ENCODE results near the gene PRELID1. TPM values are rescaled to one million over a fixed set of nuclear protein-coding genes. Genes with fewer than 3 reads are reported as not detected.
"Not testable (repeated sequence)": the region's sequence is repeated elsewhere in the genome, so short reads cannot be mapped to it uniquely, and the experiment has no call there.

PRELID1 gene
- total RNA-seq, 1 experiment from 2014 or later = 249 TPM

DNA sequence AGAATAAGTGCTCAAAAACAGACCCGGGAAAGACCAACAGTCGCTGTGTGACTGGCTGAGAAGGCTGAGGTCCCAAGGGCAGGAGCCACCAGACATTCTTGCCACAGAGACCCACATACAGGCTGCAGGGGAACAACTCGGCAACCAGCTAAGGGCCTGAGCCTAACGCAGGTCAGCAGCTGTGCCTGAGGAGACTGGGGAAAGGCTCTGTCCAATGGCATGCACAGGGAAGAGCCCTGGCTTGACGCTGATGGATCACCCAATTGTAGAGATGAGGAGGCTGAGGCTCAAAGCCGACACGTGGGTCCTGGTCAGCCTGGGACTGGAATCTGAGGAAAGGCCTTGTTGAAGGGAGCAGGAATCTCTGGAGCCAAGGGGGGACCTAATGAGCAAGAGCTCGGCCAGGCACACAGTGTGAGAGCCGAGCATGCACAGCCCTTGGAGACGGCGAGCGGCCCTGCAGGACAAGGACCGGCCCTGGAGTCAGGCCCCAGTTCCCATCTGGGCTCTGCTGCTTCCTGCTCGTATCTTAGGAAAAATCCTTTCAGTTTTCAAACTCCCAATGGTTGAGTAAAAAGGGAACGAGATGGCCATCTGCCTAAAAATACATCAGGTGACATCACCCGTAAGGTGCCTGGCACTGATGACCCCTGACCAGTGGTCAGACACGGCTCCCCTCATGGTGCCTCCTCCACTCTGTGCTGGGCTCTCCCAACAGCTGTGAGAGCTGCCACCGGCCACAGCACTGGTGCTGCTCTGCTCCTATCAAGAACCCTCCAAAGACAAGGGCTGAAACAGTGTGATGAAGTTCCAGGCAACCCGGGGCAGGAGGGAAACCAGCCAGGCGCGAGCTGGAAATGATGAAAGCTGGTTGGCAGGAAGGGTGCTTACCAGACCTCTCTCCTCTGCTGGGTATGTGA lies 31.4 kb downstream of the PRELID1 start:
- no peak for DNase-seq (ENCODE audit: low read depth)

DNA sequence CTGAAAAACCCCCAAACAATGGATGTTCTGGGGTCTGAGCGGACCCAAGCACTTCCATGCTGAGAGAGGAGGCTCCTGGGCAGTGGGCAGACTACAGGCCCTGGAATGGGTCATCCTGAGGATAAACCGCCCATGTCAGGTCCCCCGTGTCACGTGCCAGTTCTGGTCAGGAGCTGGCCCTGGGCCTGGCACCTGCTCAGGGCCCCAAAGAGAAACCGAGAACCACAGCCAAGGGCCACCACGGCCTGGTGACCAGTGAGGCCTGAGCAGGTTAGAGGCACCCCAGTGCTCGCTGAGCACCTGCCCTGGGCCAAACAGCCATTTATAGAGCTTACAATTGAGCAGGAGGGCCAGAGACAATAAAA lies 32.1 kb downstream of the PRELID1 start:
- DNase-seq (ENCODE audit: low read depth) = no peak

DNA sequence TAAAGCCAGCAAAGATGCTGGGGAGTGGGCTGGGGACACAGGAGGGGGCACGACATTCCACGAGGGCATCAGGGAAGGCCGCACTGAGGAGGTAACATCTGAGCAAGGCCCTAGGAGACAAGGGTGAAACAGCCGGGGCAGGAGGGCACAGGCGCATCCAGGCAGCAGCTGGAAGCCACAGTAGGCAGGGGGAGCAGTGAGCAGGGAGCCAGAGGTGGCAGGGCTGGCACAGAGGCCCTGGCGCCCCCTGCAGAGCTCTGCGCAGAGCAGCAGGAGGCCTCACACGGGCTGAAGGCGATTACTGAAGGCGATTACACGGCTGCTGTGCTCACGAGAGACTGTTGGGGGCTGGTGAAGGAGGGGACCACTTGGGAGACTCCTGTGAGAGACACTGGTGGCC lies 32.5 kb downstream of the PRELID1 start:
- DNase-seq (ENCODE audit: low read depth) = peak; percentile 22

DNA sequence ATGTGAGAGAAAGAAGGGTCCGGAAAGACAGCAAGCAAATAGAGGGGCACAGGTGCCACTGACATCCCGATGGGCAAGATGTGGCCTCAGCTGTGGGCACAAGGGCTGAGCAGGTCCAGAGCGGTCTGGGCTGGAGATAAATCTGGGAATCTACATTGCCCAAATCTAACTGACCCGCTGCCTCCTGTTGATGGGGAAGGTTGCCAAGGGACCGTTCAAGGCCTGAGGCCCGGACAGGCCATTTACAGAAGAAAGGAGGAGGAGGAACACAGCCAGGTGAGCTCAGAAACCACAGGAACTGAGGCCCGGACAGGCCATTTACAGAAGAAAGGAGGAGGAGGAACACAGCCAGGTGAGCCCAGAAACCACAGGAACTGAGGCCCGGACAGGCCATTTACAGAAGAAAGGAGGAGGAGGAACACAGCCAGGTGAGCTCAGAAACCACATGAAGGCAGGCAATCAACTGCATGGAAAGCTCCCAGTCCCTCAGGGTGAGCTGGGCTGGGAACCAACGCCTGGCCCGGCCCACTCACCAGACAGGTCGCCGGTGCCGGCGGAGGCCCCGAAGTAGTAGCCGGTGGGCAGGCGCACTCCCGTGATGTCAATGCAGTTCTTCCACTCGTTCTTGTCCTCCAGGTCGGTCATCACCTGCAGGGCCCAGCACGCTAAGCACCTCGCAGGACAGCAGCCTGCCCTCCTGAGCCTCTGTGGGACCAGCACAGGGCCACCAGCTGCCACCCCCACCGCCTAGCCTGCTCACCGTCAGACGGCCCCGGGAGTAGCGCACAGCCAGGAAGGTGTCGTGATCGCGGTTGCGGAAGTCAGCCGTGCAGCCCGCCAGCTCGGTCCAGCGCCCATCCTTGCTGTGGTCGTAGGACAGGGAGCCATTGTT lies 33.2 kb downstream of the PRELID1 start:
- DNase-seq (ENCODE audit: low read depth) = no peak

DNA sequence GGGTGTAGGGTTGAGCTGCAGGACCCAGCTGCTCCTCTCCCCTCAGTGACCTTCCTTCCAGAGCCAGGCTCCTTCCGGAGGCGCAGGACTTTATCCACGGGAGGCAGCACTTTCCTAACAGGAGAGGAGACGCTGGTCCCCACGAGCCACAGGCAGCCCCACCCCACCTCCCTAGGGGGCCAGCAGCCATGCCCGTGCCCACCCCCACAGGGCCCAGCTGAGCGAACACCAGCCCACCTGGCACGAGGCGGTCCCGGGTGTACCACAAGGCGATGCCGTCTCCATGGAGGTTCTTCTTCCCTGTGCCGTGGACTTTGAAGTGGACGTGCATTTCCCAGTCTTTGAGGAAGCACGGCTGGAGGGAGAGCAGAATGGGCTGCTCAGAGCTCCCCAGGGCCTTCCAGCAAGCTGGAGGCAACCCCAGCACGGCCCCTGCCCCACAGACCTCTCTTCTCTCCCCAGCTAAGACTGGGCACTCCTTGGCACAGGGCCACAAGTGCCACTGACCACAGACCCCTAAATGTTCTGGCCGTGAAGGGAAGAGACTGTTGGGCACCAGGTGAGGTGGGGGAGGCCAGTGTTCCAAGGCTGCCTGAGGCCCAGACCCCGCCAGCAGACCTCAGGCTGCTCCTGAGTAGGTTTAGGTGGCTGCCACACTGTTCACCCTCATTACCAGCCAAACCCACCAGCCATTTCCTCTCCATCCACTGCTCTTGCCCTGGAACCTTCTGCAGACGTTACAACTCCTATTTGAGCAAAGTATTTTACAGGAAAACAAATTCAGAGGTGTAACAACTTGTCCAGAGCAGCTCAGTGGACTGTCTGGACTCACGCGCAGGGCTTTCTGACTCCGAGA lies 34.9 kb downstream of the PRELID1 start:
- no peak for DNase-seq (ENCODE audit: low read depth)

DNA sequence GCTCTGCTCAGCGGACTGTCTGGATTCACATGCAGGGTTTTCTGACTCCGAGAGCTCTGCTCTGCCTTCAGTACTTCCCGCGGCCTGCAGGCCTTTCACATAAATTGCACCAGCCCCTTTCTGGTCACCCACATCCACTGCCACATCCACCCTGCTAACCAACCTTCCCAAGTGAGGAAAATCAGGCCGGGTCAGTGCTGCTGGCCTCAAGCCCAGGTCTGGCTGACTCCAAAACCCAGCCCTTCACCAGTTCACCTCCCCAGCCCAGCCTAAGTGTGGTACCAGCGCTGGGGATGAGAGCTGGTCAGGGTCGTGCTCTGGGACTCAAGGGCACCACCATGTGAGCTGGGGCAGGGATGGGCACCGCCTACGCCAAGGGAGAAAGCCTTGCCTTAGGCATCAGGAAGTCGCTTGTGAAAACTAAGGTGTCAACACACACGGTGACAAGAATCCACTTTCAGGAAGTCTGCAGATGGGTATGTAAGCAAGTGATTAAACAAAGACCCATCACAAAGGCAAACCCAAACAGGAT lies 35.6 kb downstream of the PRELID1 start:
- DNase-seq (ENCODE audit: low read depth) = no peak

DNA sequence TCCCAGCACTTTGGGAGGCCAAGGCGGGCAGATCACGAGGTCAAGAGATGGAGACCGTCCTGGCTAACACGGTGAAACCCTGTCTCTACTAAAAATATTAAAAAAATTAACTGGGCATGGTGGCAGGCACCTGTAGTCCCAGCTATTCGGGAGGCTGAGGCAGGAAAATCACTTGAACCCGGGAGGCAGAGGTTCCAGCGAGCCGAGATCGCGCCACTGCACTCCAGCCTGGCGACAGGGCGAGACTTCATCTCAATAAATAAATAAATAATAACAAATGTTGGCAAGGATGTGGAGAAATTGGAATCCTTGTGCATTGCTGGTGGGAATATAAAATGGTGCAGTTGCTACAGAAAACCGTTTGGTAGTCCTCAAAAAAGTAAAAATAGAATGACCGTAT lies 39.4 kb downstream of the PRELID1 start:
- not testable (repeated sequence) for DNase-seq (ENCODE audit: low read depth)

DNA sequence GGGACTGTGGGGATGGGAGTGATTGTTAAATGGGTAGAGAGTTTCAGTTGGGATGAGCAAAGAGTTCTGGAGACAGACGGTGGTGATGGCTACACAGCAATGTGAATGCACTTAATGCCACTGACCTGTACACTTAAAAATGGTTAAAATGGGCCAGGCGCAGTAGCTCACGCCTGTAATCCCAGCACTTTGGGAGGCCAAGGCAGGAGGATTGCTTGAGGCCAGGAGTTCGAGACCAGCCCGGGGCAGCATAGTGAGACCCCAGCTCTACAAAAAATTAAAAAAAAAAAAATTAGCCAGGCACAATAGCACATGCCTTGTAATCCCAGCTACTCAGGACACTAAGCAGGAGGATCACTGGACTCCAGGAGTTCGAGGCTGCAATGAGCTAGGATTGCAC lies 40.2 kb downstream of the PRELID1 start:
- DNase-seq (ENCODE audit: low read depth) = no peak

DNA sequence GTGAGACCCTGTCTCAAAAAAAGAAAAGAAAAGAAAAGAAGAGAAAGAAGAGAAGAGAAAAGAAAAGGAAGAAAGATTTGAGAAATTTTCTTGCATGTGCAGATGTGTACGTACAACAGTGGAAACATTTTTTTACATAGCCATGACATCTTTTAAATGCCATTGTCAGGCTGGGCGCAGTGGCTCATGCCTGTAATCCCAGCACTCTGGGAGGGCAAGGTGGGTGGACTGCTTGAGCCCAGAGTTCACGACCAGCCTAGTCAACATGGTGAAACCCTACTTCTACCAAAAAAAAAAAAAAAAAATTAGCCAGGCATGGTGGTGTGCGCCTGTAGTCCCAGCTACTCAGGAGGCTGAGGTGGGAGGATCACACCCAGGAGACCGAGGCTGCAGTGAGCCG lies 41.3 kb downstream of the PRELID1 start:
- no peak for DNase-seq (ENCODE audit: low read depth)

DNA sequence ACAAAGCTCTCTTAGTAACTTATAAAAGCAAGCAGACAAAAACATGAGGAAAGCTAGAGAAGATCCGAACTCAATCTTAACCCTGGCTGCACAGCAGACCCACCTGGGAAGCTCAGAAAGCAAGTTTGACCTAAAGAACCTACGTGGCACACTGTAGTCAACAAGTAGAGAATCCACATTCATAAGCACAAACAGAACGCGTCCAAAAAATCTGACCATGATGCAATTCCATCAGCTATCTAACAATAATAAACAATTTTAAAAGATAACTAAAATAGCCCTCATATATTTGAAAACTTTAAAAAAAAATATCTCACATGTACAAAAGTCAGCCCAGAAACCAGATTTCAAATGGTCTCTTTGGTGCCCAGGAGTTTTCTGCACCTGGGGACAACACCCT lies 43.2 kb downstream of the PRELID1 start:
- no peak for DNase-seq (ENCODE audit: low read depth)

DNA sequence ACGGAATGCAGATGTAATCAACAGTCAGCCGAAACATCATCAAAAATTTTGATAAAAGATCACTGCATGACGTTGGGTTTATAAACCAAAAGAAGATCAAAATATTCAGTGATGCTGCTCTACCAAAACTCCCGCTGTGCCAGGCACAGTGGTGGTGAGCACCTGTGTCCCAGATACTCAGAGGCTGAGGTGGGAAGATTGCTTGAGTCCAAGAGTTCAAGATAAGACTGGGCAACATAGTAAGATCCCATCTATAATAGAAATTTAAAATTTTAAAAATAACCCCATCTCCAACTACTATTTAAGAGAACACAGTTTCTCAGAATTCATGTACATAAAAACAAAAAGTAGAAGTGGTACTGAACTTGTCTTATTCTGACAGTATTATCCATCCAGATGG lies 44.1 kb downstream of the PRELID1 start:
- DNase-seq (ENCODE audit: low read depth) = no peak

DNA sequence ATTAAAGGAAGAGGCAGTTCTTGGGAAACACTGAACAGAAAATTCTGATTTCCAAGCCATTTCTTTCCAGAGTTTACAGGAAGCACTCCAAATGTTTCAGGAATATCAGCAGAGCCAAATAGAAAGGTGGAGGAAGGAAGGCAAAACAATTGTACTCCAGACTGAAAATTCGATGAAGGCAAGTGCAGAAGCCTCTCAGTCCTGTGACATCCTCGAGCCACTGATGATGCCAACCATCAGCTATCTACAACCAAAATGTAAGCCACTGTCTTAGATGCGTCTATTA lies 45.7 kb downstream of the PRELID1 start:
- no peak for DNase-seq (ENCODE audit: low read depth)

DNA sequence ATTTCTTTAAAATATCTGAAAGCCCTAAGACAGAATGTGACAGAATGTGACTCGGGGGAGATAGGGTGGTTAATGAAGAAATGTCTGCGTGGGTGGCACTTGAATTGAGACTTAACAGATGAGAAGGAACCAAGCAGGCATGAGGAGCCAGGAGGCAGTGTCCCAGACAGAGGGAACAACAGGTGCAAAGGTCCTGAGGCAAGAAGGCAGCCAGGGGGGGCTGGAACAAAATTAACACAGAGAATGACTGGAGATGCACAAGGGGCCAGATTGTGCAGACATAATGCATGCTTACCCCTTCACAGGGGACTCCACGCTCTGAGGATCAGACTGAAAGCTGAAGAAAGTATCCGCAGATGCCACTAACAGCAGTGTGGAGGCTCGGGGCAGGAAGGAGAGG lies 46.2 kb downstream of the PRELID1 start:
- no peak for DNase-seq (ENCODE audit: low read depth)

DNA sequence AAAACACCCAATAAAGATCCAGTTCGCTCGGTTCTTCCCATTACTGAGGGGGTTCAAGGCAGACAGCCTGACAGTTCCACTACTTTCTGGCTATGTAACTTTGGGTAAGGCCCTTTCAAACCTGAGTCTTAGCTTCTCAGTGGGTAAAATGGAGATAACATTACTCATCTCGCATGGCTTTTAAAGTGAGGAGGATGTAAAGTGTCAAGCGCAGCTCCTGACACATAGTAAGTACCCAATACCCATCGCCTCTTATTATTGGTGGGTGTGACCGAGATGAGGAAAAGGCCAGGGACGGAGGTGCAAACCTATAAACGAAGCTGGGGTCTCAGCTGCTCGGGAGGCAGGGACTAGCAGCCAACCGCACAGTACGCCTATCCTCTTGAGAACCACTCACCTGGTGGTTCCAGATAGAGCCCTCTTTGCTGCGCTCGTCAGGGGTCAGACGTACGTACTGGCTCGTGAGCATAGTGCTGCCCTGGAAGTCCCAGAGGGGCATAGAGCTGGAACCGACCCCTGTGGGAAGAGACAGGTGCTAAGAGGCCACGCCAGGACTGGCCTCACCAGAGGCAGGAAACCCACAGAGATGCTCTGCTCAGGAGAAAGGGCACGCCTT lies 47.3 kb downstream of the PRELID1 start:
- DNase-seq (ENCODE audit: low read depth) = no peak

DNA sequence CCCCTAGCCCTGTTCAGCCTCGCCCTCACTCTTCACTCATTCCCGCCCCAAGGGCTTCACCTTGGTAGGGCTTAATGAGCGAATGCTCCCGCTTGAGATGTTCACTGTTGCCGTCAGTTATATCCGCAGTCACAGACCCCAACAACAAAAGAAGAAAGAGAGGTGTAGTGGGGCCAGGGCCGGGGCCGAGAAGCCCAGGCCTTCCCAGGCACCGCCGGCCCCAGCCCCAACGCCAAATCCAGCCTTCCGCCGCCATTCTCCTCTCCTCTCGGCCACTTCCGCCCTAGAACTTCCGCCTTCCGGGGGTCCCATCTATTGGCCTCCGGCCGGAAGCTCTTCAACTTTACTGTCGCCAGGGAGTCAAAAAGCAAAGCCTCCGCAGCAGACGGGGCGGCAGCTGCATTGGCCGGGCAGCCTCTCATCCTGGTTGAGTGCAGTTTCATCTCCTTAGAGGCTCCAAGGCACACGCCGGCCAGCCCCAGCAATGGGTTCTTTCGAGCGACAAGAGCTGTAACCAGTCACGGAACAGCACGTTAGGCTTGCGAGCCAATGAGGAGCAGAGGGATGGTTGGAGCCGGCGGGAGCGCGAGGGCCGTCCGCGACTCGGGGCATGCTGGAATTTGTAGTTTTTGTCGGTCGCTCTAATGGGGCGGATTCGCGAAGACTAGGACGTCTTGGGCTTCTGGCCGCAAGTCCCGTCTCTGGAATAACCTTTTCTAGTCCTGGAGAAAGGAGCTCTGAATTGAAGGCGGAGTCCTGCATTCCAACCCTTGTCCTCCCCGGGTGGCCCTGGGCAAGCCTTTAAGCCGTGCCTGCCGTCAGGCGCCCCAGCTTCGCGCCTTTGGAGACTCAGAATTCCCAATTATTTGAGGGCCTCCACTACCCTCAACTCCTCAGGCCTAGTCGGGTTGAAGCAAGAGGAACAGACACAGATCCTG lies 48.1 kb downstream of the PRELID1 start, which contains the start of gene LMAN2:
Gene LMAN2, minus strand, starts transcription at position 277 of the 938 bp plus-strand sequence. Its CDS starts 21 bp downstream, at position 256.
- DNase-seq (ENCODE audit: low read depth) = peak; percentile 95

DNA sequence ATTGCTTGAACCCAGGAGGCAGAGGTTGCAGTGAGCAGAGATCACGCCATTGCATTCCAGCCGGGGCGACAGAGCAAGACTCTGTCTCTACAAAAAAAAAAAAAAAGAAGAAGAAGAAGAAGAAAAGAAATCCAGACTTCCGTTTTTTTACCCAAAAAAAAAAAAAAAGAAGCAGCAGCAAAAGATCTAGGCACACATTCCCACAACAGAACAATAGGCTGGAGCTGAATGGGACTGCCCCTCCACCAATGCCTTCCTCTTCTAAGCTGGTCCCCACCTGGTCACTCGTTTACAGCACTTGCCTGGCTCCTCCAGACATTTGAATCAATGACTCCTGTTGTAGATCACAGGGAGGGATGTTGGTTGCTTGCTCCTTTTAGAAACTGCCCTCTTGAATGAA lies 49.5 kb downstream of the PRELID1 start:
- DNase-seq (ENCODE audit: low read depth) = no peak

DNA sequence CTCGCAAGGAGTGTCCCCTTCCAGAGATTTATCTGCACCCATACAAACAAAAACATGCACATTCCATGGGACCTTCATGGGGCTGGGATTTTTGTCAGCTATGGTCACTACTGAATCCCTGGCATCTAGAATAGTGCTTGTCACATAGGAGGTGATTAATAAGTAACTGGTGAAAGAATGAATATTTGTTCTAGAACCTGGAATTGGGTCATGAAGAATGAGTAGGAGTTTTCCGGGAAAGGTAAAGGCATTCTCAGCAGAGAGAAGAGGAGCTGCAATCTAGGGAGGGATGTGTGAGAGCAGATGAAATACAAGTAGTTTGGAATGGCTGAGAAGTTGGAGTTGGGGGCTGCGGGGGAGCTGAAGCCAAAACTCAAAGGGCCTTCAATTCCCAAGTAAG lies 50.7 kb downstream of the PRELID1 start:
- DNase-seq (ENCODE audit: low read depth) = no peak

DNA sequence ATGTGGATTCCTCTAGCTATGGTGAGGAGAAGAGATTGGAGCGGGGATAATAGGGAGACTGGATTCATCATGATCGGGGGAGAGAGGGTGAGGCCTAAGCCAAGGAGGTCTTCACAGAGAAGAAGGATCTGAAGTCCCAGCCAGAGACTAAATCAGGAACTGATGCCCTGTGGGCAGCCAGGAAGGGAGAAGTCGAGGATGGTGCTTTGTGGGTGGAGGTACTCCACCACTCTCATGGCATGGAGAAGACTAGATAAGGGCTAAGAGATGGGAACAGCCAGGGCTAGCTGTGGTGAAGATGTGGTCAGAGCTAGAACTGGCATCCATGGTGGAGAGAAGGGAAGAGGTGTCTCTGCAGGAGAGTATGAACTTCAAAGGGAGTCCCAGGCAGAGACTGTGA lies 51.1 kb downstream of the PRELID1 start:
- DNase-seq (ENCODE audit: low read depth) = no peak

DNA sequence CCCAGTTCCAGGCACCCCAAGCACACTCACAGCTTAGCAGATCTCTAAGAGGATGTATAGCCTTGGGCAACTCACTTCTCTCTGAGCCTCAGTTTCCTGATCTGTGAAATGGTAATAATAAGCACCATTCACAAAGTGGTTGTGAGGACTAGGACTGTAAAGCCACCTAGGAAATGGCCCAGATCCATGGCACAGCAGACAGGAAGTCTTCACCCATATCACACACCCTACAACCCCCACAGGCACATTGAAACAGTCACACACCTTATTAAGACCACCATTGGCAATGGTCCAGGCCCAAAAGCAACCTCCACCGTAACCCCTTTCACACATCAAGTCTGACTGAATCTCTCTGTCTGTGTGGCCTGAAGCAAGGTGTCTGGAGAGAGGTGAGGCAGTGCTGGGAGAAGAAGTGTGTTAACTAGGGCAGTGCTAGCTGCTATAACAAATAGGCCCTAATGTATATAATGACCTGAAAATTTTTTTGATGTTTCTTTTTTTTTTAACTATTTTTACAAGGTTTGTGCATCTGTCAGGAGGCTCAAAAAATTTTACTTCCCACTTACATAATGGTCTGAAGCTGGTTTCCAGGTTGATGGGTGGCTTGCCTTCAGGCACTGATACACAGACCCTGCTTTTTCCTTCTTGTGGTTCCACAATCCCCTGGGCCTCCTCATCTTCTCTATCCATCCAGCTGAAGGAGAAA lies 51.7 kb downstream of the PRELID1 start:
- no peak for DNase-seq (ENCODE audit: low read depth)

DNA sequence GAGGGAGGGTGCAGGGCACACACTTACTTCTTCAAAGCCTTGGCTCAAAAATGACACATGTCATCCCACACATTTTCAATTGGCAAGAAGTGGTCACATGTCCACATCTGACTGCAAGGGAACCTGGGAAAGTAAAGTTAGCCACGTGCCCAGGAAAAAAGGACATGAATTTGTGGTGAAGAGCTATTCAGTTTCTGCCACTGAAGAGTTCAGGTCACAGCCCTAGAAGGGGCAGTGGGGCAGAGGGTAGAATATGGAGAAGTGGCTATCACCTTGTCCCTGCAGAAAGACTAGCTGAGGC lies 52.2 kb downstream of the PRELID1 start:
- DNase-seq (ENCODE audit: low read depth) = no peak
